ENCODE results near the gene MICOS13. TPM values are rescaled to one million over a fixed set of nuclear protein-coding genes. Genes with fewer than 3 reads are reported as not detected.

MICOS13 gene
- total RNA-seq, 1 donor: 21.2 TPM

GRCh38 chr19:5628461-5628860 lies 51.9 kb downstream of the MICOS13 start:
- TF ChIP-seq CTCF (IDR thresholded peaks at IDR 0.05; ENCODE audit: insufficient read depth, low read depth, low read length): no peak
- DNase-seq (ENCODE audit: low read depth): peak; percentile 24
- H3K4me3 ChIP-seq (ENCODE audit: low read depth, low read length): no peak overlapping the region

Other genes starting within 250 kb of the MICOS13 start
- not detected in 2 replicates for gene ZNRF4, start 225.1 kb downstream of the MICOS13 start, total RNA-seq
- not detected in 2 replicates for gene TINCR, start 112.6 kb downstream of the MICOS13 start, total RNA-seq
- 30.6 and 39.7 TPM in 2 replicates for gene SAFB2, start 57.7 kb downstream of the MICOS13 start, total RNA-seq
- 37.4 and 40.6 TPM in 2 replicates for gene SAFB, start 57.4 kb downstream of the MICOS13 start, total RNA-seq
- 6.5 and 9.0 TPM in 2 replicates for gene HSD11B1L, start 511 bp upstream of the MICOS13 start, total RNA-seq
- gene RPL36, start 9.8 kb upstream of the MICOS13 start, total RNA-seq: 257 and 261 TPM in 2 replicates
- 65.2 and 116 TPM in 2 replicates for gene LONP1, start 39.6 kb upstream of the MICOS13 start, total RNA-seq
- gene CATSPERD, start 40.1 kb upstream of the MICOS13 start, total RNA-seq: not detected in 2 replicates
- under 0.01 and 0.32 TPM in 2 replicates for gene PRR22, start 104.2 kb upstream of the MICOS13 start, total RNA-seq
- 15.8 and 19.9 TPM in 2 replicates for gene DUS3L, start 110.6 kb upstream of the MICOS13 start, total RNA-seq
- 0.32 TPM in 1 of 2 replicates, not detected in the other for gene NRTN, start 124.6 kb upstream of the MICOS13 start, total RNA-seq
- gene FUT6, start 159.2 kb upstream of the MICOS13 start, total RNA-seq: not detected in 2 replicates
- gene FUT3, start 170.9 kb upstream of the MICOS13 start, total RNA-seq: under 0.01 TPM in 1 of 2 replicates, not detected in the other
- not detected in 2 replicates for gene FUT5, start 190.0 kb upstream of the MICOS13 start, total RNA-seq
- gene NDUFA11, start 223.3 kb upstream of the MICOS13 start, total RNA-seq: 257 and 321 TPM in 2 replicates
- gene VMAC, start 224.4 kb upstream of the MICOS13 start, total RNA-seq: 5.2 and 6.8 TPM in 2 replicates
- gene CAPS, start 233.7 kb upstream of the MICOS13 start, total RNA-seq: 1.7 and 3.9 TPM in 2 replicates

All from fibroblast of villous mesenchyme (primary cell).